CD1c-positive myeloid dendritic cell (primary cell): ENCODE data around the gene STK39.
A peak's percentile ranks its signal among the peaks of the same experiment; 100 is the strongest.

Experiments
- DNase-seq: peaks from one replicate; pipeline ENCODE4 v3.0.0-alpha.2; 2016; ENCODE audit errors: extremely low spot score

The STK39 gene

GRCh38 chr2:168243061-168243460, 4.3 kb downstream of the STK39 start:
- no peak for DNase-seq

- no peak for DNase-seq
Observed at GRCh38 chr2:168241746-168242145, 5.6 kb downstream of the STK39 start.

GRCh38 chr2:168241208-168241607, 6.2 kb downstream of the STK39 start:
- peak; percentile 10 for DNase-seq

- DNase-seq: no peak
Observed at GRCh38 chr2:168239281-168239680, 8.1 kb downstream of the STK39 start.

GRCh38 chr2:168237741-168238140, 9.7 kb downstream of the STK39 start:
- no peak for DNase-seq

GRCh38 chr2:168234407-168235085, 12.8 kb downstream of the STK39 start:
- no peak for DNase-seq

- no peak for DNase-seq
Observed at GRCh38 chr2:168233726-168234406, 13.5 kb downstream of the STK39 start.

GRCh38 chr2:168233166-168233565, 14.2 kb downstream of the STK39 start:
- no peak for DNase-seq

- no peak for DNase-seq
Observed at GRCh38 chr2:168231609-168232241, 15.7 kb downstream of the STK39 start.

GRCh38 chr2:168230389-168230788, 17.0 kb downstream of the STK39 start:
- DNase-seq: no peak

- DNase-seq: no peak
Observed at GRCh38 chr2:168224346-168224745, 23.0 kb downstream of the STK39 start.

- no peak for DNase-seq
Observed at GRCh38 chr2:168222088-168222487, 25.3 kb downstream of the STK39 start.

- no peak for DNase-seq
Observed at GRCh38 chr2:168220965-168221819, 26.2 kb downstream of the STK39 start.

GRCh38 chr2:168217920-168218319, 29.5 kb downstream of the STK39 start:
- DNase-seq: no peak

GRCh38 chr2:168216351-168217005, 30.9 kb downstream of the STK39 start:
- no peak for DNase-seq

- DNase-seq: no peak
Observed at GRCh38 chr2:168215813-168216212, 31.6 kb downstream of the STK39 start.

GRCh38 chr2:168212866-168213265, 34.5 kb downstream of the STK39 start:
- DNase-seq: no peak

- DNase-seq: no peak
Observed at GRCh38 chr2:168212167-168212566, 35.2 kb downstream of the STK39 start.

- no peak for DNase-seq
Observed at GRCh38 chr2:168211664-168212163, 35.7 kb downstream of the STK39 start.

GRCh38 chr2:168210895-168211570, 36.4 kb downstream of the STK39 start:
- DNase-seq: peak; percentile 83
